ENCODE data around the gene UBE2V1.

Gene UBE2V1

DNA sequence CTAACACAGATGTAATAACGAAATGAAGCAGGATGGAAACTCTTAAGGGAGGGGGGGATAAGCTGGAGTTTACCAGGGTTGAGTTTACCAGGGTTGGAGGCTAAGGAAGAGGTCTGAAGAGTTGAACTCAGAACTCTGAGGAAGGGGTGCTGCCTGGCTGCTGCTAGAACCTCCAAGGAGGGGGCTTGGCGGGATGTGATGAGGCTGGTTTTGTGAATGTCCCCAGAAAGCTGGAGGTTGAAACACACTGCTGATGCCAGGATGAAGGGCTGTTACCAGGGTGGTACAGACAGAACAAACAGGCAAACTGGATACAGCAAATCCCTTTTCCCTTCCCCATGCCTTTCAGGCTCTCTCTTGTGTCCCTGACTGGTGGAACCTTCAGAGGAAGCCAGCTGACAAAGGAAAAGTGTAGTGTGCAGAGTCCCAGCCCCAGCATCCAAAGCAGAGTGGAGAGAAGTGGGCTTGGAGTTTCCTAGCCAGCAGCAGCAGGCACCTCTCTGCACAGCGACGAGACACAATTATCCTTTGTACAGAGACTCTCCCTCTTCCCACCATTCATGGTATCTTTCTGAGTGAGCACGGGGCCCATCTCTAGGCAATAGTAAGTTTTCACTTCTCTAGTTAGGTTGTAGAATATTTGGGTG, 23.7 kb downstream of the UBE2V1 start:
- 95% methylated on average over 4 of the region's 5 CpGs for WGBS
- no peak overlapping the region for H2BK12ac ChIP-seq (ENCODE audit: low read length in 2 of 2)

DNA sequence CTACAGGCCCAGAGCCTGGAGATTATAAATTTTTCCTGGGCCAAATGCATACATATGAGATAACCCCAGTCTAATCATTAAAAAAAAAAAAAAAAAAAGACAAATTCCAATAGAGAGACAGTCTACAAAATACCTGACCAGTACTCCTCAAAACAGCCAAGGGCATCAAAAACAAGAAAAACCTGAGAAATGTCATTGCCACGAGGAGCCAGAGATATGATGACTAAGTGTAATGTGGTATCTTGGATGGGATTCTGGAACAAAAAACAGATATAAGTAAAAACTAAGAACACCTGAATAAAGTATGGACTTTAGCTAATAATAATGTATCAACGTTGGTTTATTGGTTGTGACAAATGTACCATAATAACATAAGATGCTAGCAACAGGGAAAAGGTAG, 24.9 kb downstream of the UBE2V1 start:
- no peaks in the 10 kb centered on the region for H3K9me3 ChIP-seq (ENCODE audit: control insufficient read depth, low read length)
- no peak overlapping the region for H3K14ac ChIP-seq (ENCODE audit: low read length in 2 of 2)
- peaks cover 9% of the 10 kb centered on the region for H3K4me1 ChIP-seq (ENCODE audit: control insufficient read depth, insufficient read depth, low read depth, low read length)
- H2AK5ac ChIP-seq (ENCODE audit: low read length, severe bottlenecking) = no peak overlapping the region
- no peak overlapping the region for H4K91ac ChIP-seq (ENCODE audit: low read length)
- no peak overlapping the region for H2BK120ac ChIP-seq (ENCODE audit: low read depth, low read length)
- no peak overlapping the region for H3K9ac ChIP-seq (ENCODE audit: low read length)
- no peak overlapping the region for H3K4ac ChIP-seq (ENCODE audit: low read depth in 1 of 2, low read length in 2 of 2)
- no peaks in the 10 kb centered on the region for H3K27me3 ChIP-seq (ENCODE audit: control insufficient read depth in 1 of 2, insufficient read depth in 1 of 2, low read length in 2 of 2)
- DNase-seq = no peak
- no peak overlapping the region for H2BK15ac ChIP-seq (ENCODE audit: low read depth, poor library complexity, severe bottlenecking)
- H3K4me2 ChIP-seq (ENCODE audit: low read length, poor library complexity, severe bottlenecking) = no peak overlapping the region
- H3K18ac ChIP-seq (ENCODE audit: low read depth in 1 of 2, low read length in 2 of 2) = no peak overlapping the region
- no CpG with 5 or more reads among the region's 2 CpGs for WGBS
- H3K4me3 ChIP-seq (ENCODE audit: insufficient read depth in 1 of 2, low read depth in 1 of 2, low read length in 2 of 2) = no peak overlapping the region
- no peak overlapping the region for H2AFZ ChIP-seq (ENCODE audit: low read depth, low read length)
- H2BK12ac ChIP-seq (ENCODE audit: low read length in 2 of 2) = no peak overlapping the region
- H4K8ac ChIP-seq (ENCODE audit: low read length) = no peak overlapping the region
- H2BK5ac ChIP-seq (ENCODE audit: low read depth, low read length, poor library complexity, severe bottlenecking) = no peak overlapping the region
- H3K79me1 ChIP-seq (replicated peaks; ENCODE audit: low read length, poor library complexity, severe bottlenecking) = peaks cover 13% of the 10 kb centered on the region
- H3K36me3 ChIP-seq (ENCODE audit: control insufficient read depth in 1 of 2, insufficient read depth in 2 of 2, low read depth in 1 of 2, low read length in 2 of 2) = peaks cover 19 to 44% of the 10 kb centered on the region in 2 experiments
- no peak overlapping the region for H3K23ac ChIP-seq (ENCODE audit: low read length in 2 of 2)
- H3K27ac ChIP-seq (ENCODE audit: low read length, poor library complexity, severe bottlenecking) = no peak overlapping the region

More for the DNA sequence above, 23.7 kb downstream of the UBE2V1 start:
- H3K23ac ChIP-seq (ENCODE audit: low read length in 2 of 2) = no peak overlapping the region
- no peak overlapping the region for H2BK120ac ChIP-seq (ENCODE audit: low read depth, low read length)
- H3K27me3 ChIP-seq (ENCODE audit: control insufficient read depth in 1 of 2, insufficient read depth in 1 of 2, low read length in 2 of 2) = no peaks in the 10 kb centered on the region
- no peak overlapping the region for H4K8ac ChIP-seq (ENCODE audit: low read length)
- peaks cover 14 to 38% of the 10 kb centered on the region in 2 experiments for H3K36me3 ChIP-seq (ENCODE audit: control insufficient read depth in 1 of 2, insufficient read depth in 2 of 2, low read depth in 1 of 2, low read length in 2 of 2)
- no peak overlapping the region for H2BK5ac ChIP-seq (ENCODE audit: low read depth, low read length, poor library complexity, severe bottlenecking)
- H2AK5ac ChIP-seq (ENCODE audit: low read length, severe bottlenecking) = no peak overlapping the region
- no peak overlapping the region for H2AFZ ChIP-seq (ENCODE audit: low read depth, low read length)
- H3K9ac ChIP-seq (ENCODE audit: low read length) = no peak overlapping the region
- H3K18ac ChIP-seq (ENCODE audit: low read depth in 1 of 2, low read length in 2 of 2) = no peak overlapping the region
- no peak overlapping the region for H3K4me2 ChIP-seq (ENCODE audit: low read length, poor library complexity, severe bottlenecking)
- no peak overlapping the region for H4K91ac ChIP-seq (ENCODE audit: low read length)
- no peak for DNase-seq
- peaks cover 6% of the 10 kb centered on the region for H3K79me1 ChIP-seq (replicated peaks; ENCODE audit: low read length, poor library complexity, severe bottlenecking)
- no peak overlapping the region for H2BK15ac ChIP-seq (ENCODE audit: low read depth, poor library complexity, severe bottlenecking)
- H3K27ac ChIP-seq (ENCODE audit: low read length, poor library complexity, severe bottlenecking) = no peak overlapping the region
- H3K4ac ChIP-seq (ENCODE audit: low read depth in 1 of 2, low read length in 2 of 2) = no peak overlapping the region
- peaks cover 9% of the 10 kb centered on the region for H3K4me1 ChIP-seq (ENCODE audit: control insufficient read depth, insufficient read depth, low read depth, low read length)
- no peak overlapping the region for H3K4me3 ChIP-seq (ENCODE audit: insufficient read depth in 1 of 2, low read depth in 1 of 2, low read length in 2 of 2)
- no peaks in the 10 kb centered on the region for H3K9me3 ChIP-seq (ENCODE audit: control insufficient read depth, low read length)
- H3K14ac ChIP-seq (ENCODE audit: low read length in 2 of 2) = no peak overlapping the region

DNA sequence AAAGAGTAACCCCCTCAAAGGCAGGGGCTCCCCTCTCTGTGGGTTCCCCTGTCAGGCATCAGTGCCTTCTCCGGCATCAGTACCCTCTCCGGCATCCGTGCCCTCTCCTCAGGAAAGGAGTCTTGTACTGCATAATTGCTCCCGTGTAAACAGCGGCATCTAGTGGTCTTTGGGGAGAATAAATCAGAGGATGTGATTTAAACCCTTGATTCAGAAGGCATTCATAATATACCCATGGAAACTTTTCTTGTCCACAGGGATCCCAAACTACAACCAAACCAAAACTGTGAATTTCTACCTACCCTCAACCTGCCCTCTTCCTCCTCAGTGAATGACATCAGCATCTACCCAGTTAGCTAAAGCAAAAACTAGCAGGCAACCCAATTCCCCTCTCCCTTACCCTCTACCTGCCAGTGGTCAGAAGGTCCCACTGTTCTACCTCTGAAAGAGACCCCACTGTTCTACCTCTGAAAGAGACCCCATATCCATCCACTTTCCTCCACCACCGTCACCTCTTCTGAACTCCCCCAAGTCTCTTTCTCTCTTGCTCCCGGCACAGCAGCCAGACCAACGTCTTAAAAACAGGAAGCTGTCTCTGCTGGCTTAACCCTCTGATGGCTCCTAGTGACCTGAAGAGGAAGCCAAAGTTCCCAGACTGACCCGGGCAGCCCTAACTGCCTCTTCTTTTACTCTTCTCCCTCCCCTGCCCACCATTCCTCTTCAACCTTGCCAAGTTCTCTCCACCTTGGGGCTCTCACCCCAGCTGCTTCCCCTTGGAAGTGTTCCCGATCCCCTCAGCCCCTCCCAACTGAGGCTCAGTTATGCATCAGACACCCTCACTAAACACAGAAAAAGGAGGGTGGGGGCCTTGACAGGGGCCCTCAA, 27.2 kb downstream of the UBE2V1 start:
- 14% methylated on average over 8 of the region's 10 CpGs for WGBS
- H3K9ac ChIP-seq (ENCODE audit: low read length) = peak overlapping the region; percentile 62
- peak overlapping the region; percentile 67 for H3K4me2 ChIP-seq (ENCODE audit: low read length, poor library complexity, severe bottlenecking)
- H2AK5ac ChIP-seq (ENCODE audit: low read length, severe bottlenecking) = peak overlapping the region; percentile 92
- H3K14ac ChIP-seq (ENCODE audit: low read length in 2 of 2) = no peak overlapping the region
- peak overlapping the region; percentile 74 for H2BK15ac ChIP-seq (ENCODE audit: low read depth, poor library complexity, severe bottlenecking)
- peaks cover 15% of the 10 kb centered on the region for H3K79me1 ChIP-seq (replicated peaks; ENCODE audit: low read length, poor library complexity, severe bottlenecking)
- H4K8ac ChIP-seq (ENCODE audit: low read length) = peak overlapping the region; percentile 79
- no peaks in the 10 kb centered on the region for H3K27me3 ChIP-seq (ENCODE audit: control insufficient read depth in 1 of 2, insufficient read depth in 1 of 2, low read length in 2 of 2)
- H3K27ac ChIP-seq (ENCODE audit: low read length, poor library complexity, severe bottlenecking) = peak overlapping the region; percentile 76
- peak overlapping the region in 1 of 2 experiments; percentile 65 for H2BK12ac ChIP-seq (ENCODE audit: low read length in 2 of 2)
- DNase-seq = peak; percentile 79
- no peak overlapping the region for H3K23ac ChIP-seq (ENCODE audit: low read length in 2 of 2)
- H3K36me3 ChIP-seq (ENCODE audit: control insufficient read depth in 1 of 2, insufficient read depth in 2 of 2, low read depth in 1 of 2, low read length in 2 of 2) = peaks cover 25 to 63% of the 10 kb centered on the region in 2 experiments
- peak overlapping the region; percentile 49 for H2BK5ac ChIP-seq (ENCODE audit: low read depth, low read length, poor library complexity, severe bottlenecking)
- peak overlapping the region; percentile 8 for H2BK120ac ChIP-seq (ENCODE audit: low read depth, low read length)
- peaks cover 9% of the 10 kb centered on the region for H3K4me1 ChIP-seq (ENCODE audit: control insufficient read depth, insufficient read depth, low read depth, low read length)
- no peak overlapping the region for H3K4ac ChIP-seq (ENCODE audit: low read depth in 1 of 2, low read length in 2 of 2)
- H3K9me3 ChIP-seq (ENCODE audit: control insufficient read depth, low read length) = no peaks in the 10 kb centered on the region
- peak overlapping the region; percentile 55 to 61 for H3K18ac ChIP-seq (ENCODE audit: low read depth in 1 of 2, low read length in 2 of 2)
- no peak overlapping the region for H2AFZ ChIP-seq (ENCODE audit: low read depth, low read length)
- peak overlapping the region; percentile 19 for H4K91ac ChIP-seq (ENCODE audit: low read length)
- peak overlapping the region in 1 of 2 experiments; percentile 20 for H3K4me3 ChIP-seq (ENCODE audit: insufficient read depth in 1 of 2, low read depth in 1 of 2, low read length in 2 of 2)

DNA sequence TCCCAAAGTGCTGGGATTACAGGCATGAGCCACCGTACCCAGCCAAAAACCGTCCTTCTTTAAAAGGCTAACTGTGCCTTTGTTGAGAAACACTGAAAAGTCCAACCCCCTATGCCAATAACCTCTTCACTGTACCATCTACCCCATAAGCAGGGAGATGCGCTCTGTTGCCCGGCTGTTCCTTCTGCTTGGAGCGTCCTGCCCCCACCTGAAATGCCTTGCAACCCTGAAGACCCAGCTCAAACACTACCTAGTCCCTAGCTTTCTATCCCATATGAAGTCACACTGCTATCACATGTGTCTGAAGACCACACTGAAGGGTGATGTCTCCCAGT, 27.8 kb downstream of the UBE2V1 start:
- Histone ChIP-seq H3K9ac (ENCODE audit: low read length) (peak overlapping the region; percentile 62), H2BK15ac (ENCODE audit: low read depth, poor library complexity, severe bottlenecking) (no peak overlapping the region), H4K91ac (ENCODE audit: low read length) (no peak overlapping the region), H3K27me3 (ENCODE audit: control insufficient read depth in 1 of 2, insufficient read depth in 1 of 2, low read length in 2 of 2) (no peaks in the 10 kb centered on the region), H3K18ac (ENCODE audit: low read depth in 1 of 2, low read length in 2 of 2) (no peak overlapping the region), H4K8ac (ENCODE audit: low read length) (peak overlapping the region; percentile 79), H3K36me3 (ENCODE audit: control insufficient read depth in 1 of 2, insufficient read depth in 2 of 2, low read depth in 1 of 2, low read length in 2 of 2) (peaks cover 25 to 62% of the 10 kb centered on the region in 2 experiments), H2AK5ac (ENCODE audit: low read length, severe bottlenecking) (no peak overlapping the region), H3K4ac (ENCODE audit: low read depth in 1 of 2, low read length in 2 of 2) (no peak overlapping the region), H3K4me1 (ENCODE audit: control insufficient read depth, insufficient read depth, low read depth, low read length) (peaks cover 9% of the 10 kb centered on the region), H2BK5ac (ENCODE audit: low read depth, low read length, poor library complexity, severe bottlenecking) (no peak overlapping the region), H2BK120ac (ENCODE audit: low read depth, low read length) (no peak overlapping the region), H3K4me2 (ENCODE audit: low read length, poor library complexity, severe bottlenecking) (no peak overlapping the region), H3K27ac (ENCODE audit: low read length, poor library complexity, severe bottlenecking) (no peak overlapping the region), H3K23ac (ENCODE audit: low read length in 2 of 2) (no peak overlapping the region), H3K9me3 (ENCODE audit: control insufficient read depth, low read length) (no peaks in the 10 kb centered on the region), H2AFZ (ENCODE audit: low read depth, low read length) (no peak overlapping the region), H3K79me1 (replicated peaks; ENCODE audit: low read length, poor library complexity, severe bottlenecking) (peaks cover 15% of the 10 kb centered on the region), H3K4me3 (ENCODE audit: insufficient read depth in 1 of 2, low read depth in 1 of 2, low read length in 2 of 2) (no peak overlapping the region), H3K14ac (ENCODE audit: low read length in 2 of 2) (no peak overlapping the region), H2BK12ac (ENCODE audit: low read length in 2 of 2) (no peak overlapping the region)
- no peak for DNase-seq
- WGBS = 82% methylated on average over 5 of the region's 5 CpGs
